ENCODE data around the gene BICC1.

DNA sequence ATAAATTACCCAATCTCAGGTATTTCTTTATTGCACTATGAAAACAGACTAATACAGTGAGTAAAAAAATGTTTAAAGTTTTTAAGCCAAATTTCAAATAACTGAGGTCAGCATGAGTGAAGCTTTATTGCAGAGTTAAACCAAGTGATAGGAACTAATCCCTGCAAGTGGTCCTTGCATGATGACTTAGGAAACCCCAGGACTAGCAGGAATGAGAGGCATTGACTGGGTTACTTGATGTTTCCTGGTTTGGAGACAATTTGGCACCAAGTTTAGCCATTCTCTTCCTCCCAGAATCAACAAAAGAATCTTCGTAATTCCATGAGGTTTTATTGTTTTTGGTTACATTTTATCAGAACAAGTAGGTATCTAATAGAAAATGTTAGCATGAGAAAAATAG is 194.2 kb downstream of the BICC1 start:
- TF ChIP-seq, protein P1, sequence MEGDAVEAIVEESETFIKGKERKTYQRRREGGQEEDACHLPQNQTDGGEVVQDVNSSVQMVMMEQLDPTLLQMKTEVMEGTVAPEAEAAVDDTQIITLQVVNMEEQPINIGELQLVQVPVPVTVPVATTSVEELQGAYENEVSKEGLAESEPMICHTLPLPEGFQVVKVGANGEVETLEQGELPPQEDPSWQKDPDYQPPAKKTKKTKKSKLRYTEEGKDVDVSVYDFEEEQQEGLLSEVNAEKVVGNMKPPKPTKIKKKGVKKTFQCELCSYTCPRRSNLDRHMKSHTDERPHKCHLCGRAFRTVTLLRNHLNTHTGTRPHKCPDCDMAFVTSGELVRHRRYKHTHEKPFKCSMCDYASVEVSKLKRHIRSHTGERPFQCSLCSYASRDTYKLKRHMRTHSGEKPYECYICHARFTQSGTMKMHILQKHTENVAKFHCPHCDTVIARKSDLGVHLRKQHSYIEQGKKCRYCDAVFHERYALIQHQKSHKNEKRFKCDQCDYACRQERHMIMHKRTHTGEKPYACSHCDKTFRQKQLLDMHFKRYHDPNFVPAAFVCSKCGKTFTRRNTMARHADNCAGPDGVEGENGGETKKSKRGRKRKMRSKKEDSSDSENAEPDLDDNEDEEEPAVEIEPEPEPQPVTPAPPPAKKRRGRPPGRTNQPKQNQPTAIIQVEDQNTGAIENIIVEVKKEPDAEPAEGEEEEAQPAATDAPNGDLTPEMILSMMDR (IDR thresholded peaks at IDR 0.05), result no peak
- no peak for TF ChIP-seq POLR2A (IDR thresholded peaks at IDR 0.05)

All from thyroid gland (tissue), 4 donors.